ENCODE data around the gene CXorf38. TPM values are rescaled to one million over a fixed set of nuclear protein-coding genes. Genes with fewer than 3 reads are reported as not detected.

CXorf38 gene, protein sequence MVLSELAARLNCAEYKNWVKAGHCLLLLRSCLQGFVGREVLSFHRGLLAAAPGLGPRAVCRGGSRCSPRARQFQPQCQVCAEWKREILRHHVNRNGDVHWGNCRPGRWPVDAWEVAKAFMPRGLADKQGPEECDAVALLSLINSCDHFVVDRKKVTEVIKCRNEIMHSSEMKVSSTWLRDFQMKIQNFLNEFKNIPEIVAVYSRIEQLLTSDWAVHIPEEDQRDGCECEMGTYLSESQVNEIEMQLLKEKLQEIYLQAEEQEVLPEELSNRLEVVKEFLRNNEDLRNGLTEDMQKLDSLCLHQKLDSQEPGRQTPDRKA
- total RNA-seq (10 to 100 TPM; 15.7 to 17.4 TPM), total RNA-seq (54.9 to 94.8 reads per million in 2 donors)

DNA sequence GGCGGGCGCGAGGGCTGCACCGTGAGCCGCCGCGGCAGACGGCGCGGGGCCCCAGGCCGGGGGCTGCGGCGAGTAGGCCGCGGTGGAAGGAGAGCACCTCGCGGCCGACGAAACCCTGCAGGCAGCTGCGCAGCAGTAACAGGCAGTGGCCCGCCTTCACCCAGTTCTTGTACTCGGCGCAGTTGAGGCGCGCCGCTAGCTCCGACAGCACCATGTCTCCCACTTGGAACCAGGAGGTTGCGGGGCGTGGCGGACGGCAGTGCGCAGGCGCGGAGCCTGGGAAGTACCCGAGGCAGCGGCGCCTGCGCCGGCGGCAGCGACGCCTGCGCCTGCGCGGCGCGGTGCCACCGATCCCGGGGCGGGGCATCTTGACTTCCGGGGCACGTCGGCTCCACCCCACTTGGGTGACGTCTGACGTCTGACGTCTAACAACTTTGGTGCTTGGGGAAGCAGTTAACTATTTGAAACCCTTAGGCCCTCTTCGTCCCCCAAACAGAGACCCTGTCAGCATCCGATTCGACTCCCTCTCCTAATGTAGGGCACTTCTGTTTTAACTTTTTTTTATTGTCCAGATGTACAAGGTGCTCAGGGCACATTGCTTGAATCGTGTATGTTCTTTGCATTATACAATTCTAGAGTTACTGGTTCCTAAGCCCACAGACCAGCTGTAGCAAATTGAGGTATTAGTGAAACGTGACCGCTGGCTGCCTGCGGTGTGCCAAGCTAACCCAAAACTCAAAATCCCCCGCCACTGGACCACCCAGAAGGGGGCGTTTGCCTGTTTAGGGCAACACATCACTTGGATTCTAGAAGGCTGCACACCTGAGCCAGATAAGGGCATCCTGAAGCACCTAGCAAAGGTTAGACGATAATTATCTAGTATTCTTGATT lies at the start of gene CXorf38:
Gene CXorf38 (minus strand): TSS at position 255 of the 891 bp plus-strand sequence. CDS start 41 bp downstream, at position 214.
- no peaks in the 10 kb centered on the region for H3K9me3 ChIP-seq (ENCODE audit: control insufficient read depth, low read length, poor library complexity, severe bottlenecking)
- no peaks in the 10 kb centered on the region for H3K27me3 Mint-ChIP-seq
- DNase-seq: peak; percentile 85 to 88 (median 87)
- peak; percentile 77 for ATAC-seq
- peaks cover 9% of the 10 kb centered on the region for H3K36me3 Mint-ChIP-seq (ENCODE audit: low read depth)
- peaks cover 17% of the 10 kb centered on the region for H3K4me1 Mint-ChIP-seq
- peak within 1 kb of the TSS; percentile 95 for H3K4me3 Mint-ChIP-seq
- peak within 1 kb of the TSS; percentile 92 for H3K27ac Mint-ChIP-seq

DNA sequence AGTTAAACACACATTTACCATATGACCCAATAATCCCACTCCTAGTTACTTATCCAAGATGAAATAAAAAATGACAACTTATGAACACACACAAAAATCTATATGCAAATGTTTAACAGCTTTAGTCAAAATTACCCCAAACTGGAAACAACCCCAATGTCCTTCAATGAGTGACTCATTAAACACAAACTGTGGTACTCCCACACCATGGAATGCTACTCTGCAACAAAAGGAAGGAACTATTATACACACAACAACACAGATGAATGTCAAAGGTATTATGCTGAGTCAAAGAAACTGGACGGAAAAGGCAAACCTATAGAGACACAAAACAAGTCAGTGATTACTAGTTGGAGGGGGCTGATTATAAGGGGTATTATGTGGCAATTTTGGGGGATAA lies 47.4 kb upstream of the CXorf38 start:
- no peaks in the 10 kb centered on the region for H3K27me3 Mint-ChIP-seq
- no peaks in the 10 kb centered on the region for H3K36me3 Mint-ChIP-seq (ENCODE audit: low read depth)
- H3K4me1 Mint-ChIP-seq: no peaks in the 10 kb centered on the region
- no peak overlapping the region for H3K27ac Mint-ChIP-seq
- DNase-seq: no peak
- H3K4me3 Mint-ChIP-seq: no peak overlapping the region
- no peak for ATAC-seq
- no peaks in the 10 kb centered on the region for H3K9me3 ChIP-seq (ENCODE audit: control insufficient read depth, low read length, poor library complexity, severe bottlenecking)

DNA sequence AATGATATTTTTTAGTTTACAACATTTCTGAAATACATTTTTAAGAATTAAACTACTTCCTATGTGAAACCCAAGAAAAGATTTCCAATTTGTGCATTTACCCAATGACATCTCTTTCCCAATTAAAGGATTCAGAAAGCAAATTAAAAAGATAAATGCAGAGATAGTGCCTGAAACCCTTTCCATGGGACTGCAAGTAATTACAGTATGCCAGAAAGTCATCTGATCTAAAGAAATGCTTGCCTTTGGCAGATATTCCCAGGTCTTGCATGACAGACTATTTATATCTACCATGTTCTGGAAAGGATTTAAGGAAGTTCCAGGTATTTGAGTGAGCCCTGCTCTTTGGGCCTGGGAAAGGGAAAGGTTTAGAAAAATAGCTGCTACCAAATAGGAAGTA lies 41.6 kb upstream of the CXorf38 start:
- H3K4me1 Mint-ChIP-seq: peaks cover 7% of the 10 kb centered on the region
- no peak overlapping the region for H3K4me3 Mint-ChIP-seq
- DNase-seq (no peak), ATAC-seq (no peak)
- no peaks in the 10 kb centered on the region for H3K27me3 Mint-ChIP-seq
- no peak overlapping the region for H3K27ac Mint-ChIP-seq
- H3K36me3 Mint-ChIP-seq (ENCODE audit: low read depth): peaks cover 9% of the 10 kb centered on the region
- no peaks in the 10 kb centered on the region for H3K9me3 ChIP-seq (ENCODE audit: control insufficient read depth, low read length, poor library complexity, severe bottlenecking)

DNA sequence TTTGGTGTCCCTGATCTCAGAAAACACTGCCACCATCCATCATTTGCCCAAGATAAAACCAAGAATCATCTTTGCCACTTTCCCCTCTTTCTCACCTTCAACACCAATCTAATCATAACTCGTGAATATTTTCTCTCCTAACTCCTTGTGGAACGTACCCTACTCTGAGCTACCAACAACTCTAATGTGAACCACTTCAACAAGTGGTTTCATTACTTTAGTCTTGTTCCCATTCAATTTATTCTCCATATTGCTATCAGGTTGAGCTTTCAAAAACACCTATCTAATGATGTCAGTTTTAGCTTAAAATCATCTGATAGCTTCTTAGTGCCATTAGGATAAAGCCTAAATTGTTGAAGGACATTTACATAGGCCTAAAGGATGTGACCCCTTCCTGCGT lies 39.8 kb upstream of the CXorf38 start:
- peaks cover 7% of the 10 kb centered on the region for H3K4me1 Mint-ChIP-seq
- ATAC-seq: no peak

DNA sequence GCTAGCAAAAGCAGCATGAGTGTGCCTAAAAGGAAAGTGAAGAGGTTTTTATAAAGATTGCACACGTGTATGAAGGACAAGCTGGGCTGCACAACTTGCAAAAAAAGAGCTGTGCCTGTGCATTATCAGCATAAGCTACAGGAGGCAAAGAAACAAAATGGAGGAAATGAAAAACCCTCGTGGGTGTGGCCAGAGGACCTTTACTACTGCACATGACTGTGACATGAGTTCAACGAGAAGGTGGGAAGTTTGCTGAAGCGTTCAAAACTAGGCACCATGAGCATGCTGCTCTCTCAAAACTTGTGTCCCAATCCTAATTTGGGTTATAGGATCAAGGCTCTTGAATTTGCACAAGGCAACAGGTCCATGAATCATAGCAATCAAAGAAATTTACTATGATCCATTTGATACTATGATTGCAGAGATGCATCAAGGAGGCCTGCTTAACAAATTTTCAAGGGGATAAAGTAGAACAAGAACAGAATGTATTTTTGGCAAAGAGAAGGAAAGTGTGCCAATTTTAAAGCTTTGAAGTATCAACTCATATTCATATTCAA lies 38.1 kb upstream of the CXorf38 start:
- H3K4me1 Mint-ChIP-seq: peaks cover 7% of the 10 kb centered on the region
- H3K9me3 ChIP-seq (ENCODE audit: control insufficient read depth, low read length, poor library complexity, severe bottlenecking): no peaks in the 10 kb centered on the region
- no peak for DNase-seq
- H3K27ac Mint-ChIP-seq: peak overlapping the region; percentile 3
- ATAC-seq: no peak
- no peak overlapping the region for H3K4me3 Mint-ChIP-seq
- peaks cover 9% of the 10 kb centered on the region for H3K36me3 Mint-ChIP-seq (ENCODE audit: low read depth)
- H3K27me3 Mint-ChIP-seq: no peaks in the 10 kb centered on the region

More for the DNA sequence above, 39.8 kb upstream of the CXorf38 start:
- no peak overlapping the region for H3K4me3 Mint-ChIP-seq
- H3K27me3 Mint-ChIP-seq: no peaks in the 10 kb centered on the region
- no peak for DNase-seq
- H3K9me3 ChIP-seq (ENCODE audit: control insufficient read depth, low read length, poor library complexity, severe bottlenecking): no peaks in the 10 kb centered on the region
- peaks cover 9% of the 10 kb centered on the region for H3K36me3 Mint-ChIP-seq (ENCODE audit: low read depth)
- H3K27ac Mint-ChIP-seq: no peak overlapping the region

DNA sequence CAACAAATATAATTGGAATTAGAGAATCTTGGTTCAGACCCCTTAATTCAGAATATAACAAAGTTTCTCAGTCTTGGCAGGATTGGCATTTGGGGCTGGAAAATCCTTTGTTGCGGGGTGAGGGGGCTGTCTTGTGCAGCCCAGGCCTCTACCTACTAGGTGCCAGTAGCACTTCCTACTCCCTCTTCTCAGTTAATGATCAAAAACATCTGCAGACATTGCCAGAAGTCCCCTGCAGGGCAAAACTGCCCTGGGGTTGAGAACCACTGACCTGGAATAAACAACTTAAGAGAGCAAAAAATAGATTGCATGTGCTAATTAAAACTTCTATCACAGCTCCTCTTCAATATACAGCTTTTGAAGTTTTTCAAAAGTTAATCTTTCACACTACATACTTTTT lies 36.7 kb upstream of the CXorf38 start:
- ATAC-seq (no peak), DNase-seq (no peak)
- Mint-ChIP-seq H3K4me3 (no peak overlapping the region), H3K27me3 (no peaks in the 10 kb centered on the region), H3K27ac (peak overlapping the region; percentile 3), H3K36me3 (ENCODE audit: low read depth) (peaks cover 9% of the 10 kb centered on the region), H3K4me1 (peaks cover 7% of the 10 kb centered on the region)
- H3K9me3 ChIP-seq (ENCODE audit: control insufficient read depth, low read length, poor library complexity, severe bottlenecking): no peaks in the 10 kb centered on the region

DNA sequence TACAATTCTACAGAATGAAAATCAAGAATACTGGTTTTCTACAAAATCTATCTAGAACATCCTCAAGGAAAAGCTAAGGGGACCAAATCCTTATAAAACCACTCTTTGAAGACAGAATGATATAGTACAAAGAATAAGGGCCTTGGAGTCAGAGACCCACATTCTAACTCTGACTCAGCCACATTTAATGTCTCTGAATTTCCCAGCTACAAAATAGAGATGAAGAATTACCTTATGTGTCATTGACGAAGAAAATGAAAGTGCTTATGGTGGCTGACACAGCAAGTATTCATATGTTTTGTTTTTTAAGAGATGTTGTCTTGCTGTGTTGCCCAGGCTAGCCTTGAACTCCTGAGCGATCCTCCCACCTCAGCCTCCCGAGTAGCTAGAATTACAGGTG lies 35.9 kb upstream of the CXorf38 start:
- H3K4me1 Mint-ChIP-seq: peaks cover 7% of the 10 kb centered on the region
- peaks cover 9% of the 10 kb centered on the region for H3K36me3 Mint-ChIP-seq (ENCODE audit: low read depth)
- ATAC-seq: no peak
- H3K4me3 Mint-ChIP-seq: no peak overlapping the region
- no peaks in the 10 kb centered on the region for H3K27me3 Mint-ChIP-seq
- no peak for DNase-seq
- no peak overlapping the region for H3K27ac Mint-ChIP-seq
- no peaks in the 10 kb centered on the region for H3K9me3 ChIP-seq (ENCODE audit: control insufficient read depth, low read length, poor library complexity, severe bottlenecking)

DNA sequence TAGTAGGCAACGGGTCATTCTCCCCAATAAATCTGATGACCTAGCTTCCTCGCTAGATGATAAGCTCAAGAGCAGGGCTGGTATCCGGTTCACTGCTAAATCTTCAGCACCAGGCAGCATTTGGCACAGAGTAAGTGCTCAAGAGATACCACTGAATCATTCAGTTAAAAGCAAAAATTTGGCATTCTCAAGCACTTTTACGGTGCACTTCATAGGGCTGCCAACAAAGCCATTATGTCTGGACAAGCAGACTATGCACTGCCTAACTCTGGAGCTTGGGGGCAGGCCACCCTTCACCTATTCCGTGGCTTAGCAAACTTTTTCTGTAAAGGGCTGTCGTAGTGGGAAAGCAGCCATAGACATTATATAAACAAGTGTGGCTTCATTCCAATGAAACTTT lies 23.8 kb upstream of the CXorf38 start:
- Mint-ChIP-seq H3K36me3 (ENCODE audit: low read depth) (peaks cover 3% of the 10 kb centered on the region), H3K27me3 (no peaks in the 10 kb centered on the region), H3K4me1 (peaks cover 6% of the 10 kb centered on the region), H3K27ac (no peak overlapping the region), H3K4me3 (no peak overlapping the region)
- ATAC-seq (no peak), DNase-seq (no peak)
- no peaks in the 10 kb centered on the region for H3K9me3 ChIP-seq (ENCODE audit: control insufficient read depth, low read length, poor library complexity, severe bottlenecking)

DNA sequence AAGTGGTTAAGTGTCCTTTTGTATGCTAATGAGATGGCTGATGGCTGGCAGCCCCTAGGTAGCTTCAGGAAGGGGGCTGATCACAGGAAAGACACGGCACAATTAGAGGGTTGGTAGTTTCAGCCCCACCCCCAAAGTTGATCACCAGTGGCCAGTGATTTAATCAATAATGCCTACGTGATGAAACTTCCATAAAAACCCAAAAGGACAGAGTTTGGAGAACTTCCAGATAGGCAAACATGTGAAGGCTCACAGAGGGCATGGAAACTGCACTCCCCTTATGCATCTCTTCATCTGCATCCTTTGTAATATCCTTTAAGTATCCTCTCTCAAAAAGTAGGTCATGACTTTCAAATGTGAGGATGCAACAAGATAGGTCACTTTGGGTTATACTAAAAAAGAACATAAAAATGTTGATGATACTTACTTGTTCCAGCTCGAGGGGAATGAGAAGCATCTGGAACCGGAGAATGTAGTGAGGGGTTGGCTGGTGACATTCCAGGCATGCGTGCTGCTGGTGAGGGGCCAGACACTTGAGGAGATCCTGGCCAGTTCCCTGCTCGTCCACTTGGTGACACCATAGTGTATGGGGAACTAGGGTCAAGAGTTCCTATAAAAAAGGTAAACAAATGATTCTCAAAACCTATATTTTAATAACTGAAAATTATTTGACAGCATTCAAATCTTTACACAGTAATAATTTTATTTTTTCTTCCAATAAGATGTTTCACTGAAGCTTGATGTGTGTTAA lies 16.7 kb upstream of the CXorf38 start:
- H3K4me3 Mint-ChIP-seq: no peak overlapping the region
- no peak for ATAC-seq
- no peak overlapping the region for H3K27ac Mint-ChIP-seq
- H3K4me1 Mint-ChIP-seq: no peaks in the 10 kb centered on the region
- no peaks in the 10 kb centered on the region for H3K27me3 Mint-ChIP-seq
- no peaks in the 10 kb centered on the region for H3K9me3 ChIP-seq (ENCODE audit: control insufficient read depth, low read length, poor library complexity, severe bottlenecking)
- peaks cover 3% of the 10 kb centered on the region for H3K36me3 Mint-ChIP-seq (ENCODE audit: low read depth)
- DNase-seq: no peak

DNA sequence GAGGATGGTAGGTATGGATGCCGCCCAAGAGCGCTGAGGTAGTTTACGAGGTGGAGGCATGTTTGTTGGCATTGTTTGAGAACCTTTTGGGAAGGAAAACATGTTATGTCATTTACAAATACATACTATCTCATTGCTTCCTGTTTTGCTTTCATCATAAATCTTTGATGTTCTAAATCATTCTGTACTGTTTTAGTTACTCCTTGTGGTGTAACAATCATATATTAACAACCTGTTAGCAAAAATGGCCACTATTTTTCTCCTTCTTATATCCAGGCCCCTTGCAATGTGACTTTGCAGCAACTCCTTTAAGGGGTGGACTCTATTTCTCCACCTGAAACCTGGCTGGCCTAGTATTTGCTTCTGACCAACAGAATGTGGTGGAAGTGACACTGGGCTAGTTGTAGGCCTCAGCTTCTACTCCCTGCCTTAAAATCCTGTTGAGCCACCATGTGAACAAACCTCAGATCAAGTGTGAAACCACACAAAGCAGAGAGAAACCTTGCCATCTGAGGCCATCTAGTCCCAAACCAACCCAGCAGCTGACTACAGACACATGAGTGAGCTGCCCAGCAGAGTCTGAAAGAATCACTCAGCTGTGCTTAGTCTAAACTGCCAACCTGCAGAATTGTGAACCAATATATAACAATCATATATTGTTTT lies 15.8 kb upstream of the CXorf38 start:
- DNase-seq: no peak
- no peak overlapping the region for H3K4me3 Mint-ChIP-seq
- no peaks in the 10 kb centered on the region for H3K27me3 Mint-ChIP-seq
- H3K4me1 Mint-ChIP-seq: no peaks in the 10 kb centered on the region
- ATAC-seq: no peak
- H3K9me3 ChIP-seq (ENCODE audit: control insufficient read depth, low read length, poor library complexity, severe bottlenecking): no peaks in the 10 kb centered on the region
- peaks cover 3% of the 10 kb centered on the region for H3K36me3 Mint-ChIP-seq (ENCODE audit: low read depth)
- no peak overlapping the region for H3K27ac Mint-ChIP-seq

DNA sequence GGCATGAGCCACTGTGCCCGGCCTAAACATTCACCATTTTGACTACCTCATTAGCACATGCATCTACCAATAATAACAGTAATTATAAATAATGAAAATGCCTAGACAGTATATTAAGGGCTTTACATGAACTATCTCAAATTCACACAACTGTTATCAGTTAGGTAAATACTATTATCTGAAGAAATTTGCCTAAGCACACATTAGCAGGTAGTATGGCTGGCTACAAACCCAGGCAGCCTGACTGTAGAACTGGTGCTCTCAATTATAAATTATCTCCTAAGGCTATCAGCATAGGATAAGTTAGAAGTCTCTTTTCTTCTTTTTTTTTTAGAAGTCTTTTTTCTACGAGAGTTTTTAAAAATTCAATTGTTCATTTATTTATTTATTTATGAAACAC lies 14.1 kb upstream of the CXorf38 start:
- no peak for ATAC-seq
- no peak overlapping the region for H3K4me3 Mint-ChIP-seq
- no peak overlapping the region for H3K27ac Mint-ChIP-seq
- H3K9me3 ChIP-seq (ENCODE audit: control insufficient read depth, low read length, poor library complexity, severe bottlenecking): no peaks in the 10 kb centered on the region
- H3K27me3 Mint-ChIP-seq: no peaks in the 10 kb centered on the region
- DNase-seq: no peak
- no peaks in the 10 kb centered on the region for H3K4me1 Mint-ChIP-seq
- H3K36me3 Mint-ChIP-seq (ENCODE audit: low read depth): no peaks in the 10 kb centered on the region

DNA sequence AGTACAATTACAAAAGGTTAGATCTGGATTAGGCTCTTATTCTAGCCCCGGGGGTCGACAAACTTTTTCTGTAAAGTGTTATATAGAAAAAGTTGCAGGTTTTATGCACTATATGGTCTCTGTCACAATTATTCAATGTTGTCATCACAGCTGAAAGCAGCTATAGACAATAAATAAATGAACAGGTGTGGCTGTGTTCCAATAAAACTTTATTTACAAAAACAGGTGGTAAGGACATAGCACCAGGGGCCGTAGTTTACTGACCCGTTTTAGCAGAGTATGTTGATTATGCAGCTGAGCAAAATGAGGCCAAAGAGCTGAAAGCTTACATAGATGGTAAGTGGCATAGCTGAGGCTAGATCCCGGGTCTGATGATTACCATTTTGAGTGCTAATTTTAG lies 13.0 kb upstream of the CXorf38 start:
- ATAC-seq: no peak
- Mint-ChIP-seq H3K4me3 (no peak overlapping the region), H3K27ac (no peak overlapping the region), H3K27me3 (no peaks in the 10 kb centered on the region), H3K36me3 (ENCODE audit: low read depth) (no peaks in the 10 kb centered on the region), H3K4me1 (no peaks in the 10 kb centered on the region)
- no peak for DNase-seq
- no peaks in the 10 kb centered on the region for H3K9me3 ChIP-seq (ENCODE audit: control insufficient read depth, low read length, poor library complexity, severe bottlenecking)

Measured in T-helper 17 cell (primary cell).